HG03139 (cell line): Measurements from ENCODE around the gene TUBGCP6.

Experiments
- ATAC-seq: cut with Tn5 transposase; IDR thresholded peaks from one replicate; pipeline ENCODE4 v1.9.1; 2021; ENCODE audit not compliant: unreplicated experiment

Gene TUBGCP6

DNA sequence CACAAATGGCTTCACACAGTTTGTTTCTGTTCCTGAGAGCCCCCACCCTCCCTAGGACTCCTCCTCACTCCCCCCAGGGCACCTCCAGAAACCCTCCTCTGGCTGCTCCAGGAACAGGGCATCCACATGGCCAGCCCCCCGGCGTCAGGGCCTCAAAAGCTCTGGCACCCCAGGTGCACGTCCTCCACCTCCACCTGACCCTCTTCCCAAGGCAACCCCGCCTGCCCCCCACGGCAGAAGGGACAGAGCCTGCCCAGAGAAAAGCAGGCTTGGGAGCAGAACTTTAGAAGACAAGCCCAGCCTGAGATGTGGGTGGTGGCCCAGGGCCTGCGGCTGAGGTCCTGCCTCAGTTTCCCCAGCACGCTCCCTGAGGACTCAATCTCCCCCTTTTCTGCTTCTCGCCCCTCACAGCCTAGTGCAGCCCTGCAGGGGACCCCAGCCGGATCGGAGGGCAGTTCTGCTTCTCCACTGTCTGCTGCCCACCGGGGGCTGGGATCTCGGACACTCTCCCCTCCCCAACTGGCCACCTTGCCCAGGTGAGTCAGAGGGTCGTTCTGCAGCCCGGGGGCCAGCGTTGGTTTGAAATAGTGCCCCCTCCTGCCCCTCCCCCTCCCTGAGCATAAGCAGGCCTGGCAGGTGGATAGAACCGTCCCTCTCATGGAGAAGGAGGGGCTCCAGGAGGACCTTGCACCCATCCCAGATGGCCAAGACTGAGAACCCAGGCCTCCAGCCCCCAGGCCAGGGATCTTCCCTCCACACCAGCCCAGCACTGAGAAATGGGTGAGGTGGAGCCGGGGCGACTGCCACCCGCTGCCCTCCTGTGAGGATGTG lies 61.5 kb downstream of the TUBGCP6 start:
- no peak for ATAC-seq

DNA sequence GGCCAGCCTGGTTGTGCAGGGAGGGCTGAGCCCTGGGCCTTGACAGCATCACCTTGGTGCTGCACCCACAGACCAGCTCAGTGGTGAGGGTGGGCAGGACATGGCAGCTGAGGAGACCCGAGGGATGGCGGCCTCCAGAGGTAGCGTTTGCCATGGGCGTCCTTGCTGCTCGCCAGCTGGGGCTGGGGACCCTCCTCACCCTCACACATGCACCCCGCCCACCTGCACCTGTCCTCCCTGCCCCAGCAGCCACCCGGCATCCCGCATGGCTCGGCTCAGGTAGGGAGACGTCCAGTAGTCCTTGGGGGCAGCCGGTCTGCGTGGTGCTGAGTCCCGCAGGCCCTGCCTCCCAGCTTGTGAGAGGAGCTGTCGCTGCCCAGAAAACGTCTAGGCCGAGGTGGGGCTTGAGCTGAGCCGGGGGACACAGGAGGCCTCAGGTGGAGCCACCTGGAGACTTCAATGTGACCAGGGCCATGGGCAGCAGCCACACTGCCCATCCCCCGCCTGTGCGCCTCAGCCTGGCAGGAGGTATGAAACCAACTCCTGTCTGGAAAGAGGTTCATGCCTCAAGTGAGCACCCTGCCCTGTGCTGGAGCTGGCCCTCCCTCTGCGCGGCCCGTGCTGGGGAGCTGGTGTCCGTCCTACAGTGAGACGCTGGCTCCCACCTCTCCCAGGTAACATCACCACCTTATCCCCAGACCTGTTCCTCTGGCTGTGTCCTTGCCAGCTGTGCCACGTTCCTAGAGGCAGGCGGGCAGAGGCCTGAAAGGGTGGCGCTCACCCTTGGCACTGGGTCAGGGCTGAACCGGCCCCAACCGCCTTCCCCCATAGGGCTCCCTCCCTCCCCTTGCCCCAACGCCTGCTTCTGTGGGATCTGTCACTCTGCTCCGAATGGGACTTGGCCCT lies 62.4 kb downstream of the TUBGCP6 start:
- no peak for ATAC-seq

DNA sequence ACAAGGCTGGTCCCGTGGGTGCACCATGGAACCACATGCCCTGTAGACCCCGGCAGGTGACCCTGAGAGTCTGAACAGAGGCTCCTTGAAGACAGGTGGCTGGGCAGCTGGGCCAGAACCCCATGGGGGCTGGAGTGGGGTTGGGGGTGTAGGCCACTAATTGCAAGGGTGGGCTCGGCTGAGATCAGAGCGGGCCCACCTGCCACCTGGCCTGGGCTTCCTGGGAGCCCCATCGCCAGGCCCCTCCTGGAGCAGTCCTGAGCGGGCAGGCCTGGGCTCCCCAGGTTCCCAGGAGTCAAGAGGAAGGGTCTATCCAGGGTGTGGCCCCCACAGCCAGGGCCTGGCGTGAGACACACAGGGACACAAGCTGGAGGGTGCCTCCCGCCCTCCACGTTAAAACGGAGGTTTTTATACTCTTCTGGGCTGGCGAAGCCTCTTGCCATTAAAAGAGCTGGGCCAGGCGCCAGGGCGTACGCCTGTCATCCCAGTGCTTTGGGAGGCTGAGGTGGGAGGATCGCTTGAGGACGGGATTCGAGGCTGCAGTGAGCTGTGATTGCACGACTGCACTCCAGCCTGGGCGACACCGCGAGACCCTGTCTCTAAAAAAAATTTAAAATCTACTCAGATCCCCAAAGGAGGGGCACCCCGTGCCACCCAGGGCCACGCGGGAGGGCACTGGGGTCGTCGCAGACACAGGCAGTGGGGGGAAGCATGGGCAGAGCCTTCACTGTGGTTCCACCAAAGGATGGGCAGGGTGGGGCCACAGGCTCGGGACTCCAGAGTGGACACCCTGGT lies 63.9 kb downstream of the TUBGCP6 start:
- ATAC-seq: no peak

DNA sequence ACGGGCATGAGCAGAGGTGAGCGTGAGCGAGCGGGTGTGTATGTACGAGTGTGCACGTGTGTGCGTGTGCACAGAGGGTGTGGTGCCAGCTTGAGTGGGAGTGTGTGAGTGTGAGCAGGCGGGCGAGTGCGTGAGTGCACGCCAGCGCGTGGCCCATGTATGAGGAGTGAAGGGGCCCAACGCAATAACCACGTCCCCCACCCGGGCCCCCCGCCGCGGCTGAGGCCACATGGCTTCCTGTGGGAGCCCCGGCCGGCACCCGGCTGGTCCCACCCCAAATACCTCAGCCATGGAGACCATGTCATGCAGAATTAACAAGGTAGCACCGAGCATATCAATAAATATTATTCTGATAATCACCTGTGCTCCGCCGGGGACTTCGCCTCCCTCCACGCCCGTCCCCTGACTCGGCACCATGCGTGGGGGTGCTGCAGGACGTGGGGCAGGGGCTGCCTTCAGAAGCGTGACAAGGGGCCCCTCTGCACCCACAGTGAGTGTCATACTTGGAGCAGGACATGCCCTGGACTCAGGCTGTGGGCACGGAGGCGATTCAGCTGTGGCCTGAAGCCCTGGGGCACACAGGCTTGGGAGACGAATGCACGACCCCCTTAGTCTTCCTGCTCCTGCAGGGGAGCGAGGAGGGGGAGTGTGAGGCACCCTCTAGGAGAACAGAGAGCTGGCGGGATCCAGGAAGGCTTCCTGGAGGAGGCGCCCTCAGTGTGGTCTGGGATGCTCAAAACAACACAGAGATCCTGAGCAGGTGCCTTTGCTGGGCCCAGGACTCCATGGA lies 64.7 kb downstream of the TUBGCP6 start:
- ATAC-seq: no peak

DNA sequence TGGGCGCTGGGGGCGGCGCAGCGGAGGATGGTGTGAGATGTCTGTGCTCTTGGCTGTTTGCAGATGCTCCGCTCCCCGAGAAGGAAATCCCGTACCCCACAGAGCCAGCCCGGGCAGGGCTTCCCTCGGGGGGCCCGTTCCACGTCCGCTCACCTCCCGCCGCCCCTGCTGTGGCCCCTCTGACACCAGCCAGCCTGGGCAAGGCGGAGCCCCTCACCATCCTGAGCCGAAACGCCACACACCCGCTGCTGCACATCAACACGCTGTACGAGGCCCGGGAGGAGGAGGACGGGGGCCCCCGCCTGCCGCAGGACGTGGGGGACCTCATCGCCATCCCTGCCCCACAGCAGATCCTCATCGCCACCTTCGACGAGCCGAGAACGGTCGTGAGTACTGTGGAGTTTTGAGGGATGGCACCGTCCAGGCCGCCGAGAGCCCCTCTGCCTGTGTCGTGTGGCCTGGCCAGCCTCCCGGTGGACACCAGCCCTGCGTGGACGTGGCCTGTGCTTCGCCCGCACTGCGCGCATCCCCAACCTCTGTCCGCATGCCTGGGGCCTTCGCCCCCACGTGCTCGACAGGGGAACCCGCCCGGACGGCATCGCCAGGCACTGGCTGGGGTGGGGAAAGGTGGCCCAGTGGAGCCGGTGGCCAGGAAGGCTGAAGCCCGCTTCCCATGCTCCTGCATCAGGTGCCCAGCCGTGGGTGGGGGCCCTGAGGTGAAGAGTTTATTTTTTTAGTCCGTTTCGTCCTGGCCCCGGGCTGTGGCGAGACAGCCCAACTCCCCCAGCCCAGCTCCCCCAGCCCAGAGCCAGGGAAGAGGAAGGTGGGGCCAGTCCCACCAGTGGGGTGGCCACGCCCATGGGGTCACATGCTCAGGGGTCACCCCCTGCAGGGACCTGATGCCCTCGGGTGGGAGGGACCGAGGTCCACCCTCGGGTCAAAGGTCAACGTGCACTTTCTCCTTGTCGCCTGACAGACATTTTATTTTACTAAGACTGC lies 65.7 kb downstream of the TUBGCP6 start:
- no peak for ATAC-seq

DNA sequence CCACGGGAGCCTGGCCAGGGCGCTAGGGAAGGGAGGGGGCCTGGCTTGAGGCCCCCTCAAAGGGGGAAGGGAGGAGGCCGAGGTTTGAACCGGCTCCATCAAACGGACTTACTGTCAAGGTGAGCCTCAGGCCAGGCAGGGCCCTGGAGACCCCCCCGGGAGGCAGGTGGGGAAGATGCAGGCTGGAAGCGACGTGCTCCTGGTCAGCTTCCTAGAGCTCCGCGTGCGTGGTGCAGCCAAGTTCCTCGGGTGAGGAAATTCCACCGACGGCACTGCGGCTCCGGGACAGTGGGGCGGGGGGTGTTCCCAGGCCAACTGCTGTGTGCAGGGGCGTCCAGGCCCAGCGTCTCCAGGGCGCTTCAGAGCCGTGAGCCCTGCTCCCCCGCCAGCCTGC lies 66.4 kb downstream of the TUBGCP6 start:
- ATAC-seq: no peak

DNA sequence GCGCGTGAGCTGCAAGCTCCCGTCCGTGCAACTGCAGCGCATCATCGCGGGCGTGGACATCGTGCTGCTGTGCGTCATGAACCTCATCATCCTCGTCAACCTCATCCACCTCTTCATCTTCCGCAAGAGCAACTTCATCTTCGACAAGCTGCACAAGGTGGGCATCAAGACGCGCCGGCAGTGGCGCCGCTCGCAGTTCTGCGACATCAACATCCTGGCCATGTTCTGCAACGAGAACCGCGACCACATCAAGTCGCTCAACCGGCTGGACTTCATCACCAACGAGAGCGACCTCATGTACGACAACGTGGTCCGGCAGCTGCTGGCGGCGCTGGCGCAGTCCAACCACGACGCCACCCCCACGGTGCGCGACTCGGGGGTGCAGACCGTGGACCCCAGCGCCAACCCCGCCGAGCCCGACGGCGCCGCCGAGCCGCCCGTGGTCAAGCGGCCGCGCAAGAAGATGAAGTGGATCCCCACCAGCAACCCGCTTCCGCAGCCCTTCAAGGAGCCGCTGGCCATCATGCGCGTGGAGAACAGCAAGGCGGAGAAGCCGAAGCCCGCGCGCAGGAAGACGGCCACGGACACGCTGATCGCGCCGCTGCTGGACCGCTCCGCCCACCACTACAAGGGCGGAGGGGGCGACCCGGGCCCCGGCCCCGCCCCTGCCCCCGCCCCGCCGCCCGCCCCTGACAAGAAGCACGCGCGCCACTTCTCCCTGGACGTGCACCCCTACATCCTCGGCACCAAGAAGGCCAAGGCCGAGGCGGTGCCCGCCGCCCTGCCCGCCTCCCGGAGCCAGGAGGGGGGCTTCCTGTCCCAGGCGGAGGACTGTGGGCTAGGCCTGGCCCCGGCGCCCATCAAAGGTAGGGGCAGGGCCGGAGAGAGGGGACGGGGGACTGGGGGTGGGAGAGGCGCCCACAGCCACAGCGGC lies 67.0 kb downstream of the TUBGCP6 start:
- no peak for ATAC-seq

DNA sequence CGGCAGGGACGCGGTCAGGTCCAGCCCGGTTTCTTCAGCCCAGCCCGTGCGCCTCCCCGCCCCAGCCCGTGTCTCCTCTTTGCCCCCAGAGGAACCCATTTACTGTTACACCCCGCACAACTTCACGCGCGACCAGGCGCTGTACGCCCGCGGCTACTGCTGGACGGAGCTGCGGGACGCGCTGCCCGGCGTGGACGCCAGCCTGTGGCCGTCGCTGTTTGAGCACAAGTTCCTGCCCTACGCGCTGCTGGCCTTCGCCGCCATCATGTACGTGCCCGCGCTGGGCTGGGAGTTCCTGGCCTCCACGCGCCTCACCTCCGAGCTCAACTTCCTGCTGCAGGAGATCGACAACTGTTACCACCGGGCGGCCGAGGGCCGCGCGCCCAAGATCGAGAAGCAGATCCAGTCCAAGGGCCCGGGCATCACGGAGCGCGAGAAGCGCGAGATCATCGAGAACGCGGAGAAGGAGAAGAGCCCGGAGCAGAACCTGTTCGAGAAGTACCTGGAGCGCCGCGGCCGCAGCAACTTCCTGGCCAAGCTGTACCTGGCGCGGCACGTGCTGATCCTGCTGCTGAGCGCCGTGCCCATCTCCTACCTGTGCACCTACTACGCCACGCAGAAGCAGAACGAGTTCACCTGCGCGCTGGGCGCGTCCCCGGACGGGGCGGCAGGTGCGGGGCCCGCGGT lies 67.8 kb downstream of the TUBGCP6 start:
- no peak for ATAC-seq

DNA sequence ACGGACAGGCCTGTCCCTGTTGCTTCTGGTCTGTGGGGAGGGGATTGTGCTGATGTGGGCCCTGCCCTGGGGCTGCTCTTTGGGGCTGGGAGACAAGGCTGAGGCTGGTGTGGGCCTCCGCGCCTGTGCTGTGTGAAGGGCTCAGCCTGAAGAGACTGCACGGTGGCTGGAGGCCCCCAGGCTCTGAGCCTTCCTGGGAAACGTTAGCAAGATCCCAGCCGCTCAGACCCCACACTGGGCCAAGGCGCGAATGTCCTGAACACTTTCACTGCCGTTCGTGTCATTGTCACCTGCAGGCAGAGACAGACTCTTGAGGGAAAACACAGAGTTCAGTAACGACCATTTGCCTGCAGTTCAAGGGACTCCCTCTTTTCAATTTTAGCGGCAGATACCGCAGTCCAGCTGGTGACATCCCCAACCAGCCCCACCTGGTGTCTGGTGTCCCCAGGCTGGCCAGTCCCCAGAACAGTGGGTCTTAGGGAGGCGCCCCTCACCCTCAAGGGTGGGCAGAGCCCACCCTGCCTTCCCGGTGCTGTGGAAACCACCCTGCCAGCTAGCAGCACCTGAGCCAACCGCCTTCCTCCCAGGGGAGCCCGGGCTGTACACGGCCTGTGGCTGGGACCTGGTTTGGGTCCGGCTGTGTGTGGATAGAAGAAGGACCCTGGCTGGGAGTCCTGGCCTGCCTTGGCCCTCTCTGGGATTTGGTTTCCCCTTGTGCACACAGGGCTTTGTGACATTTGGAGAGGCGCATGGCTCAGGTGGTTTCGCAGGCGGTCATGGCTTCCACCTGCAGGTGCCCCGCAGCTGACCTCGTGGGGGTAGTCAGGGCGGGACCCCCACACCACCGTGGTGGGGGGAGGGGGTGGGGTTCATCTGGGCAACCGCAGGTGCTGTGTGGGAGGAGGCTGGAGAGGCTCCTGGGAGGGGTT lies 68.6 kb downstream of the TUBGCP6 start:
- ATAC-seq: no peak

DNA sequence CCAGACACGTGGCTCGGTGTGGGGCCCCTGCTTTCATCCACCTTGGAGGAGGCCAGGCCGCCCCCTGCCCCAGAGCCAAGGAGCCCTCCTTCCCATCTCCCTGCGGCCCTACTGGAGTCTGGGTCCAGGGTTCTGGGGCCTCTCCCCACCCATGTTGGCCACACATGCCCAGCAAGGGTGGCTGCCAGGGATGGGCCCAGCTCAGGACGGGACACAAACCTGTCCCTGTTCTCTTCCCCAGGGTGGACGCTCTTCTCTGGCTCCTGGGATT lies 69.7 kb downstream of the TUBGCP6 start:
- ATAC-seq: no peak

DNA sequence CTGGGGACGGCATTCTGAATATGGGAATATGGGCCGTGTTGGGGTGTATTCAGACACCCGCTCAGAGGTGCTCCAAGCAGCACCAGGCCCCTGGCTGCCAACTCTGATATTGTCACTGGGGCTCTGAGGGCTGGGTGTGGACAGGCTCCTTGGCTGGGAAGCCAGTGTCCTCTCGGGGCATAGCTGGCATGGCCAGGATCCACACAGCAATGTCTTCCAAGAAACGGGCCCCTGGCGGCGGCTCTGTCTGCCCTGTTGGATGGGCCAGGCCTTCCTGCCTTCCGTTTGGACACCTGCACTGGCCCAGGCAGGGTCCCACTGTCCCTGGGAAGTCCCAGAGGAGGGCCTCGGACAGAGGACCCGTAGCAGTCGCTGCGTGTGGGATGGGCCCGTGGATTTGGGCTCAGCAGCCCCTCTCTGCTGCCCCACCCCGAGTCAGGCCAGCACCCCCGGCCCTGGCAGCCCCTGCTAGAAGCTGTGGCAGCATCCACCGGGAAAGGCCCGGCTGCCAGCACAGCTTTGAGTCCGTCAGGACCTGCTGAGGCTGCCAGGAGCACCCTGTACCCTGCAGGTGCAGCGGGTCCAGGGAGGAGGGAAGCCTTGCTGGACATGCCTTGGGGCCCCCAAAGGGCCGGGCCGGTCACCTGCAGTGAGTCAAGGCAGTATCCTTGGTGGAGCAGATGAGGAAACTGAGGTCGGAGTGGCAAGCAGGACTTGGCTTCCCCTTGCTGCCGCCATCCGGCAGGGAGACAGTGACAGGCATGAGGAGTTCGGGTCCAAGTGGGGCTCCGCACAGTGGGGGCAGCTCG lies 70.2 kb downstream of the TUBGCP6 start:
- no peak for ATAC-seq

DNA sequence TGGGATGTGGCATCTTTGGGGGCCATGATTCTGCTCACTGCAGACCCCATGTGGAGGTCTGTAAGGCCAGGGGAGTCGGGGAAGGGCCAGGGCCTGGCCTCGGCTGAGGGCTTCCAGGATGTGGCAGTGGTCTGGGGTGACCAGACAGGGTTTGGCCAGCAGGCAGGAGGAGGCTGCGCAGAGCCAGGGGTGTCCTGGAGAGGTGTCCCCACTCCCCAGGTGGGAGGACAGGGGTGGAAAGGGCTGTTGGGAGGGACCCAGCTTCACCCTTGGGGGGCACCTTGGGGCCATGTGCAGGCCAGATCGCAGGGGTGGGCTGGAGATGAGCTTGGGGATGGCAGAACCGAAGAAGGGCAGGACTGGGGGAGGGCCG lies 70.9 kb downstream of the TUBGCP6 start:
- ATAC-seq: no peak

DNA sequence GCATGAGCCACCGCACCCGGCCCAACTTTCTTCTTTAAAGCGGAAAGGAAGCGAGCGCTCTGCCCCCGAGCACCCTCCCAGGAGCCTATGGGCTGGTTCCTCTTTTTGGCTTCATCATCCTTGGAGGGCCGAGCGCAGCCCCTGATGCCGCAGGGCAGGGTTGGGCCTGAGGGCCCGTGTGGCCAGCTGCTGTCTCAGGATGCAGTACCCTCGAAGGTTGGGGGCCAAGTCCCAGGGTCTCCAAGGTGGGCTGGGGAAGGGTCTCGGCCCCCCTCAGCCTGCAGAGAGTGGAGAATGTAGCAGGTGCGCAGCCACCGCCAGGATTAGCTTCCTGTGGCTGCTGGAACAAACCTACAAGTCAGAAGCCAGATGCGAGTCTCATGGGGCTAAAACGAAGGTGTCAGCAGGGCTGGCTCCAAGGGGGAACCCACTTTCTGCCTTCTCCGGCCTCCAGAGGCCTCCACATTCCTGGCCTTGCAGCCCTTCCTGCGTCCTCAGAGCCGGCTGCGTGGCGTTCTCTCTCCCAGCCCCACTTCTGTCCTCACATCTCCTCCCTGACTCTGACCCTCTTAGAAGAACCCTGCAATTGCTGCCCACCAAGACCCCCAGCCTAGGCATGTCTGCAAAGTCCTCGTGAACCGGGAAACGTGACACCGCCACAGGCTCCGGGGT lies 71.4 kb downstream of the TUBGCP6 start:
- ATAC-seq: no peak

DNA sequence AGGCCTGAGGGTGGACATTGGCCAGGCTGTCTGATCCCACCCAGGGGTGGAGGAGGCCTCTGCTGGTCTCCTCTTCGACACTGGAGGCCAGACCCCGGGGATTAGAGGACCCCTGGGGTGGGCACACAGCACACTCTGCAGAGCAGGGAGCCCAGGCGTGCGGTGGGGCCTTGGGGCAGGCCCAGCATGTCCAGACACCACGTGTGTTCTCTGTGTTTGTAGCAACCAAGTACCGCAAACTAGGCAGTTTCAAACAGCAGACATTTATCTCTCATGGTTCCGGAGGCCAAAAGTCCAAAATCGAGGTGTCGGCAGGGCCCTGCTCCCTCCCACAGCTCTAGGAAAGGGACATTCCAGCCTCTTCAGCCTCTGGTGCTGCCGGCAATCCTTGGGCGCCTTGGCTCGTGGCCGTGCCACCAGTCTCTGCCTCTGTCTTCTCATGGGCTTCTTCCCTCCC lies 72.8 kb downstream of the TUBGCP6 start:
- no peak for ATAC-seq

DNA sequence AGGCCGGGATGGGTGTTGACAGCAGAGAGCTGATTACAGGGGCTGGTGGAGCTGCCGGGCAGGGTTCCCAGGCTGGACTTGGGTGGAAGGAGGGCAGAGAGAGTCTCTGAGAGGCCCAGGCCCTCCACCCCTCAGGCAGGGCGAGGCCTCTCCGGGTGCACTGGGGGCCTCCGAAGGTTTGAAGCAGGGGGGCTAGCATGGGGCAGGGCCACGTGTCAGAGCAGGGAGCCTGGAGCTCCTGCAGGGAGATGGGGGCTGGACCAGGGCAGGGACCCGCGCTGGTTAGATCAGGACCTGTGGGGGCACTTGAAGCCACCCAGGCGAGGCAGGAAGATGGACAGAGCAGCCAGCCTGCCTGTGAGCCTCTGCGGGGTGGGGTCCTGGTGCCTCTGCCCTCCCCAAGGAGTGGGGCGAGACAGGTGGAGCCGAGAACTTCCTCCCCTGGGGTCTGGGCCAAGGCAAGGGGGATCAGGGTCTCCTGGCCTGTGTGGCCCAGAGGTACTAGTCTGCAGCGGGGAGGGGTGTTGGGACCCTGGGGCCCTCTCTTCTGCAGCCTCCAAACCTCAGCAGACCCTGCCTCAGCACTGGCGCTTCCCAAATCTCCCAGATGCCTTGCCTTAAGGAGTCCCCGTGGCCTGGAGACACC lies 73.4 kb downstream of the TUBGCP6 start:
- ATAC-seq: no peak
